Ascending aorta (tissue), 2 donors: ENCODE data around the gene ICOS. TPM values are rescaled to one million over a fixed set of nuclear protein-coding genes. Genes with fewer than 3 reads are reported as not detected.

Source experiments
- DNase-seq, 2 donors: peaks; one replicate each; pipeline ENCODE4 v3.0.0-alpha.2; 2019; ENCODE audit warnings: low spot score in 2 of 2
- H3K27ac ChIP-seq, 2 donors: fragments of 200-600 bp; sonication (generic); one replicate each; pipeline ENCODE4 v1.5.1; 2016 to 2017; ENCODE audit warnings: mild to moderate bottlenecking in 1 of 2
- H3K27me3 ChIP-seq: fragments of 200-600 bp; sonication (generic); one replicate; pipeline ENCODE4 v1.5.1; 2017
- H3K36me3 ChIP-seq, 2 donors: fragments of 200-600 bp; sonication (generic); one replicate each; pipeline ENCODE4 v1.5.1; 2016
- H3K4me1 ChIP-seq, 2 donors: fragments of 200-600 bp; sonication (generic); one replicate each; pipeline ENCODE4 v1.5.1; 2016 to 2017; ENCODE audit warnings: mild to moderate bottlenecking in 1 of 2
- H3K4me3 ChIP-seq, 2 donors: fragments of 200-600 bp; sonication (generic); one replicate each; pipeline ENCODE4 v1.5.1; 2016 to 2017; ENCODE audit warnings: mild to moderate bottlenecking in 1 of 2
- H3K9me3 ChIP-seq, 2 donors: fragments of 200-600 bp; sonication (generic); one replicate each; pipeline ENCODE4 v1.5.1; 2016
- intact Hi-C: fragments of 100-400 bp; cut with DNase I; formaldehyde crosslinking; loops from one replicate; pipeline ENCODE4 v1.15.1; 2023
- total RNA-seq: library from RNA; depleted of rRNA; stranded (reverse); fragments of >200 nt; gene quantifications from one replicate; pipeline ENCODE4 v1.1.0, GENCODE V29; 2016
- TF ChIP-seq, protein P1 (sequence below), 3 experiments: fragments of 200-600 bp in 2 of 3; fragments of 450-650 bp in 1 of 3; sonication (generic) in 2 of 3; IDR thresholded peaks; one replicate each; pipeline ENCODE4 v1.5.1; 2016 to 2019; ENCODE audit warnings: antibody characterized with exemption in 3 of 3, mild to moderate bottlenecking in 1 of 3, moderate library complexity in 1 of 3

Gene ICOS
- not detected for total RNA-seq

DNA sequence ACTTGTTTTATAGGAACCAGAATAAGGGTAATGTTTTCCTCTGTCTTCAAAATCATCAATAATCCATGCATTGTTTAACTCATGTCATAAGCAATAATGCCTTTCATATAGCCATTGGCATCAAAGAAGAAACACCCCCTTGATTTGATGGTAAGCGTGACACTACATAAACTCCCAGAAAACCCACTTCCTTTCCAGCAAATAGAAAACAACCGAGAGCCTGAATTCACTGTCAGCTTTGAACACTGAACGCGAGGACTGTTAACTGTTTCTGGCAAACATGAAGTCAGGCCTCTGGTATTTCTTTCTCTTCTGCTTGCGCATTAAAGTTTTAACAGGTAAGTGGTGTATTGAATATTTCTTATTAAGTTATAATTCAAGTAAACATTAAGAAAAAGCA is at the start of gene ICOS:
Gene ICOS, plus strand, starts transcription at position 229 of the 400 bp plus-strand sequence. Its CDS starts 52 bp downstream, at position 281.
- Histone ChIP-seq H3K27ac (no peak within 1 kb of the TSS), H3K27me3 (no peaks in the 10 kb centered on the region), H3K9me3 (no peaks in the 10 kb centered on the region), H3K36me3 (no peaks in the 10 kb centered on the region), H3K4me3 (no peak within 1 kb of the TSS), H3K4me1 (peaks cover 0 to 6% of the 10 kb centered on the region in 2 donors)
- DNase-seq: no peak
- intact Hi-C loops: no loop called here
- TF ChIP-seq, protein P1, sequence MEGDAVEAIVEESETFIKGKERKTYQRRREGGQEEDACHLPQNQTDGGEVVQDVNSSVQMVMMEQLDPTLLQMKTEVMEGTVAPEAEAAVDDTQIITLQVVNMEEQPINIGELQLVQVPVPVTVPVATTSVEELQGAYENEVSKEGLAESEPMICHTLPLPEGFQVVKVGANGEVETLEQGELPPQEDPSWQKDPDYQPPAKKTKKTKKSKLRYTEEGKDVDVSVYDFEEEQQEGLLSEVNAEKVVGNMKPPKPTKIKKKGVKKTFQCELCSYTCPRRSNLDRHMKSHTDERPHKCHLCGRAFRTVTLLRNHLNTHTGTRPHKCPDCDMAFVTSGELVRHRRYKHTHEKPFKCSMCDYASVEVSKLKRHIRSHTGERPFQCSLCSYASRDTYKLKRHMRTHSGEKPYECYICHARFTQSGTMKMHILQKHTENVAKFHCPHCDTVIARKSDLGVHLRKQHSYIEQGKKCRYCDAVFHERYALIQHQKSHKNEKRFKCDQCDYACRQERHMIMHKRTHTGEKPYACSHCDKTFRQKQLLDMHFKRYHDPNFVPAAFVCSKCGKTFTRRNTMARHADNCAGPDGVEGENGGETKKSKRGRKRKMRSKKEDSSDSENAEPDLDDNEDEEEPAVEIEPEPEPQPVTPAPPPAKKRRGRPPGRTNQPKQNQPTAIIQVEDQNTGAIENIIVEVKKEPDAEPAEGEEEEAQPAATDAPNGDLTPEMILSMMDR (IDR thresholded peaks at IDR 0.05): no peak

DNA sequence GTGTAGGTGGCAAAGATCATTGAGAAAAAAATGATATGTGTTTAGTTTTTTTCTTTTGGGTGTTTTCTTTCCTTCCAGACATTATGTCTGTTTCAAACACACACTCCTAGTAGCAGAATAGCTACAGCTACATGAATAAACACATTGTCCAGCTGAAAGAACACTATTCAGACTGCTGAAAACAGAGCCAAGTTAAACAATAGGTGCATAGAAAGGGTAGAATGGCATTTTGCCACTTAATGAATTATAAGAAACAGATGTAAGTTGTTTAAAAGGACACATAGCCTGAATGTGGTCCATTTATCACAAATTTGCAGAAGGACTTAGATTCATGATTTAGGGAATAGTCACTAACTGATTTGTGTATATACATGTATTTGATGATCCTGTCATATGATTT is 48.9 kb upstream of the ICOS start:
- no peak overlapping the region for H3K4me3 ChIP-seq
- no peak for DNase-seq
- H3K9me3 ChIP-seq: no peaks in the 10 kb centered on the region
- intact Hi-C loops: no loop called here
- no peaks in the 10 kb centered on the region for H3K36me3 ChIP-seq
- TF ChIP-seq, protein P1 (IDR thresholded peaks at IDR 0.05): no peak
- no peaks in the 10 kb centered on the region for H3K27me3 ChIP-seq
- H3K4me1 ChIP-seq: no peaks in the 10 kb centered on the region
- H3K27ac ChIP-seq: no peak overlapping the region

DNA sequence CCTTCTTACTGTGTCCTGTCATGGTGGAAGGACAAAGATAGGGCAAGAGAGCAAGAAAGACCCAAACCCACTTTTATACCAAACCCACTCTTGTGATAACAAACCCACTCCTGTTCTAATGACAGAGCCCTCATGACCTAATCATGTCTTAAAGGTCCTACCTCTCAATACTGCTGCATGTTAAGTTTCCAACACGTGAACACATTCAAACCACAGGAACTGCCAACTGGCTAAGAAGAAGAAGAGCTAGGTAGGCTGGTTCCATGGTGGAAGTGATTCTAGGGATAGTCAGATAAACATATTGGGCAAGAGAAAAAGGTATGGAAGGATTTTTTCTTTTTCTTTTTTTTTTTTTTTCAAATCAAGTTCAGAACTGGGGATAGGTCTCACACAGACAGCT is 47.0 kb upstream of the ICOS start:
- Histone ChIP-seq H3K4me1 (no peaks in the 10 kb centered on the region), H3K27ac (no peak overlapping the region), H3K4me3 (no peak overlapping the region), H3K9me3 (no peaks in the 10 kb centered on the region), H3K27me3 (no peaks in the 10 kb centered on the region), H3K36me3 (no peaks in the 10 kb centered on the region)
- TF ChIP-seq, protein P1 (IDR thresholded peaks at IDR 0.05): no peak
- no peak for DNase-seq
- intact Hi-C loops: no loop called here

DNA sequence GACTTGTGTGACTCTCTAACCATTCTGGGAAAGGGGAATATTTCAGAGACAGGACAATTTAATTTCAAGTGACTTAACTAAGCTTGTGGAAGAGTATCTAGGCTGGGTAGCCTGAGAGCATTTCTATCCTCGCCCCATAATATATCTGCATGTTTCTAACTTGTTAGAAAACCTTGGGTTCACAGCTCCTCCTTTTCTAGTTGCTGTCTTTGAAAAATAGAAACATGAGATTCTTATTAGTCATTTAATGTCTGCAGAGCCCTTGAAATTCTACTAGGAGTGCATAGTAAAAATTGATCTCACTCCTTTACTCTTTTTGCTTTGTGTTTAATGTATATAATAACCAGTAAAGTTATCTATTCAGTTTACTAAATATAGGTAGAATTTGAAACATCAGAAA is 46.6 kb upstream of the ICOS start:
- intact Hi-C loops: no loop called here
- Histone ChIP-seq H3K27ac (no peak overlapping the region), H3K4me3 (no peak overlapping the region), H3K4me1 (no peaks in the 10 kb centered on the region), H3K9me3 (no peaks in the 10 kb centered on the region), H3K27me3 (no peaks in the 10 kb centered on the region), H3K36me3 (no peaks in the 10 kb centered on the region)
- no peak for DNase-seq
- TF ChIP-seq, protein P1 (IDR thresholded peaks at IDR 0.05): no peak

DNA sequence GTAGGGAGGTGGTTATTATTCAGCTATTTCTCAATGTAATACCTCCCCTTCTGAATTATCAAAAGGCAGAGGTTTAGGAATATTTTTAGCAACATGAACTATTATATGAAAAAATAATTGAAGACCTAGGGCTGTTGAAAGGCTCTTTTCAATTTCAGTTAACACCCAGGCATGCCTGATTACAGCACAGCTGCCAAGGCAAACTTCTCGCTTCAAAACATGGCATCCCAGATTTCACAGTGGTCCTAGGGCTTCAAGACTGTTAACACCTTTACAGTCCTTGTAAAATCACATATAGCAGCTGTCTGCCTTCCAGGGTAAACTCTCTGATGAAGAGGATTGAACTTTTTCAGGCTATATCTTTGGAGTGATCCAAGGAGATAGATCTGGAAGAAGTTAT is 45.8 kb upstream of the ICOS start:
- H3K9me3 ChIP-seq: no peaks in the 10 kb centered on the region
- no peak overlapping the region for H3K27ac ChIP-seq
- no peaks in the 10 kb centered on the region for H3K27me3 ChIP-seq
- DNase-seq: no peak
- H3K4me3 ChIP-seq: no peak overlapping the region
- H3K4me1 ChIP-seq: no peaks in the 10 kb centered on the region
- H3K36me3 ChIP-seq: no peaks in the 10 kb centered on the region
- TF ChIP-seq, protein P1 (IDR thresholded peaks at IDR 0.05): no peak
- intact Hi-C loops: no loop called here

GRCh38 chr2:203891474-203891873 is 45.1 kb upstream of the ICOS start:
- no peak overlapping the region for H3K27ac ChIP-seq
- H3K4me1 ChIP-seq: no peaks in the 10 kb centered on the region
- DNase-seq: peak in 1 of 2 donors; percentile 70
- H3K27me3 ChIP-seq: no peaks in the 10 kb centered on the region
- TF ChIP-seq, protein P1 (IDR thresholded peaks at IDR 0.05): no peak
- no peaks in the 10 kb centered on the region for H3K9me3 ChIP-seq
- H3K4me3 ChIP-seq: no peak overlapping the region
- no peaks in the 10 kb centered on the region for H3K36me3 ChIP-seq
- intact Hi-C loops: no loop called here
